GM21737 (cell line): ENCODE results near the gene HHIPL1.

Experiments
- ATAC-seq: cut with Tn5 transposase; IDR thresholded peaks from one replicate; pipeline ENCODE4 v1.9.1; 2021; ENCODE audit warnings: mild to moderate bottlenecking, moderate library complexity; ENCODE audit not compliant: unreplicated experiment

The HHIPL1 gene

DNA sequence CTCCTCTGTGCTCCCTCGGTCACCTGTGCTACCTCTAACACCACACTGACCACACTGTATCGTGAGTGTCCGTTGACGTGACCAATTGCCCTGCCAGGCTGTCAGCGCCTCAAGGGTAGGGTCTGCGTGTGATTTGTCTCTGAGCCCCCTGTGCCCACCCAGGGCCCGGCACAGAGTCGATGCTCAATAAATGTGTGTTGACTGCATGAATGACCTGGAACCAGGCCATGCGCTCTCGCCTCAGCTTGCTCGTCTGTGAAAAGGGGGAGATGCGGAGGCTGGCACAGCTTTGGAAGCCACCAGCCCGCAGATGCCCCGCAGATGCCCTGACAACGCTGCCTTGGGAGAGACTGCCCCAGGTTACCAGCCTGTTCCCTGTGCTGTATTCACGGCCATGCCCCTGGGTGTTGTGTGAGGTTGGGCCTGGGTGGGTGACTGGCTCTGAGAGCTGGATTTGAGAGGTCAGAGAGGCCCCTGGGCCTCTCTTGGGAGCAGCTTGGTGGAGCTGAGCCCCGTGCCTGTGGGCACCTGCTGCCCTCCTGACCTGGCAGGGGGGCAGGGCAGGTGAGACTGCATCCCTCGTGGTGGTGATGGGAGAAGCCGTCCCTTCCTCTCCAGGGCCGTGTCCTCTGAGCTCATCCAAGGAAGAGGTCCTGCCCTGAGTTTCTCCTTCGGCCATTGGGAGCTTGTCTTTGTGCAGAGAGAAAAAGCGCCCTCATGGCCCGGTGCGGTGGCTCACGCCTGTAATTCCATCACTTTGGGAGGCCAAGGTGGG, 82.4 kb downstream of the HHIPL1 start:
- ATAC-seq, result no peak

DNA sequence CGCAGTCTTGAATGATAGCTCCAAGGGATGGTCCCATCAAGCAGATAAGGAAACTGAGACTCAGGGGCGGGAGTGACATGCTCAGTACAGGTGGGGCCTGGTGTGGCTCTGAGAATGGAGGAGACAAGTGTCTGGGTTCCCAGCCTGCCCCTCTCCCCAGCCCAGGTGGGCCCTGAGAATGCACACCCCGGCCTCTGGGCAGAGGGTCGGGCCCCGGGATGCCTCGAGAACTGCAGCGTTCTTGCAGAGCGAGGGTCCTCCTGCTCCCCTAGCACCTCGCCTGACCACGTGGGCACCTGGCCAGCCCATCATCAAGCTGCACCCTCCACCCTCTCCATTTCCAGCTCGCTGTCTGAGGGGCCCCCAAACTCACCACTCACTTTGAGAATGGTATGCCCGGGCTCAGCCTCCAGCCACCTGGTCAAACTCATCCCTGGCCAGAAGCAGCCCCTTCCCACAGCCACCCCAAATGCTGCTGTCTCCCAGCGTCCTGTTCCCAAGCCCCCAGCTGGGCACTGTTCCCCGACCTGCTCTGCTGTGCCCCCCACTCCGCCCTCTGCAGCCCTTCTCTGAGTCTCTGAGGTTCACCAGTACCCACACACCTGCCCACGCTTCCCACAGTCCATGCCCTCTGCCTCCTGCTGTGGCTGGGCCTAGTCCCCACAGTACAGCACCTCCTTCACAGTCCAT, 83.4 kb downstream of the HHIPL1 start:
- ATAC-seq, result no peak

DNA sequence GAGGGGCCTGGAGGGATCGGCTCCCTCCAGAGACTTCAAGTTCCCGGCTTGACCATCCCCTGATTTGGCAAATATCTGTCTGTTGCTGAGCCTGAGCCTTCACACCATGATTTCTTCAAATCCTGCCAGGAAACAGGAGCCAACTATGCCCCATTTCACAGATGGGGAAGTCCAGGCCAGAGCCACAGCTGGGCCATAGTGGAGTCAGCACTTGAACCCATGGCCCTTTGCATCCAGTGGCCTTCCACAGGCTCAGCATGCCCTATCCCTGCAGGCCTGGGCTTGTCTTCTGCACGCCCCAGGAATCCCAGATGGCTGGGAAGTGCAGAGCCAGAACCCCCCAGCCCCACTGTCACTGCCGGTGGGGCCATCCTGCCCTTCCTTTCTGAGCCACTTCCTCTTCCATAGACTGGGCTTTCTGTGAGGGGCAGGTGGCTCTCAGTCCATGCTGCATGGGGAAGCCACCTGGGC, 84.1 kb downstream of the HHIPL1 start:
- ATAC-seq, result no peak
